Epithelial cell of proximal tubule (primary cell): Measurements from ENCODE around the gene MT1M. TPM values are rescaled to one million over a fixed set of nuclear protein-coding genes. Genes with fewer than 3 reads are reported as not detected.

ENCODE experiments used
- DNase-seq: peaks from one replicate; pipeline ENCODE4 v3.0.0-alpha.2; 2011; ENCODE audit warnings: low read depth
- H3K4me3 ChIP-seq: 2 replicates; pipeline ENCODE4 v1.5.1; 2011; ENCODE audit warnings: low read depth, mild to moderate bottlenecking, low read length
- total RNA-seq: library from RNA; depleted of rRNA; stranded (reverse); fragments of >200 nt; gene quantifications from 2 replicates; pipeline ENCODE4 v1.2.3, GENCODE V29; 2015
- TF ChIP-seq, protein P1 (sequence below): conservative IDR thresholded peaks from 2 replicates; pipeline ENCODE4 v1.5.1; 2012; ENCODE audit warnings: low read depth, mild to moderate bottlenecking, low read length

Gene MT1M
- total RNA-seq, 1 donor from 2014 or later: 124 TPM

GRCh38 chr16:56613706-56614105 lies 18.8 kb upstream of the MT1M start:
- peak overlapping the region; percentile 5 for H3K4me3 ChIP-seq
- TF ChIP-seq, protein P1, sequence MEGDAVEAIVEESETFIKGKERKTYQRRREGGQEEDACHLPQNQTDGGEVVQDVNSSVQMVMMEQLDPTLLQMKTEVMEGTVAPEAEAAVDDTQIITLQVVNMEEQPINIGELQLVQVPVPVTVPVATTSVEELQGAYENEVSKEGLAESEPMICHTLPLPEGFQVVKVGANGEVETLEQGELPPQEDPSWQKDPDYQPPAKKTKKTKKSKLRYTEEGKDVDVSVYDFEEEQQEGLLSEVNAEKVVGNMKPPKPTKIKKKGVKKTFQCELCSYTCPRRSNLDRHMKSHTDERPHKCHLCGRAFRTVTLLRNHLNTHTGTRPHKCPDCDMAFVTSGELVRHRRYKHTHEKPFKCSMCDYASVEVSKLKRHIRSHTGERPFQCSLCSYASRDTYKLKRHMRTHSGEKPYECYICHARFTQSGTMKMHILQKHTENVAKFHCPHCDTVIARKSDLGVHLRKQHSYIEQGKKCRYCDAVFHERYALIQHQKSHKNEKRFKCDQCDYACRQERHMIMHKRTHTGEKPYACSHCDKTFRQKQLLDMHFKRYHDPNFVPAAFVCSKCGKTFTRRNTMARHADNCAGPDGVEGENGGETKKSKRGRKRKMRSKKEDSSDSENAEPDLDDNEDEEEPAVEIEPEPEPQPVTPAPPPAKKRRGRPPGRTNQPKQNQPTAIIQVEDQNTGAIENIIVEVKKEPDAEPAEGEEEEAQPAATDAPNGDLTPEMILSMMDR: no peak
- no peak for DNase-seq

DNA sequence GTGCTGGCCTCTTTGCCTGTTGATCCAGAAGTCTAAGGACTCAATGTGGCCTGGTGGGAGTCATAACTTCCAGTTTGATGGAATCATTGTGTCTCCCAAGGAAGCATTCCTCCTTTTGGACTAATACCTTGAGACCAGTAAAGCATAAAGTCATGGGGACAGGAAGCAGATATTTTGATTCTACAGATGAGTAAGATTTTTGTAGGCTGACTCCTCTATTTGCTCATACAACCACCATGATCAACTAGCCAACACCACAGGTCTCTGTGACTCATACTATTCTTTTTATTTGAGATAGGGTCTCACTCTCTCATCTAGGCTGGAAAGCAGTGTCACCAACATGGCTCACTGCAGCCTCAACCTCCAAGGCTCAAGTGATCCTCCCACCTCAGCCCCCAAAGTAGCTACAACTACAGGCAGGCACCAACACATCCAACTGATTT lies 17.9 kb upstream of the MT1M start:
- DNase-seq: peak; percentile 93
- no peak overlapping the region for H3K4me3 ChIP-seq
- TF ChIP-seq, protein P1: no peak

DNA sequence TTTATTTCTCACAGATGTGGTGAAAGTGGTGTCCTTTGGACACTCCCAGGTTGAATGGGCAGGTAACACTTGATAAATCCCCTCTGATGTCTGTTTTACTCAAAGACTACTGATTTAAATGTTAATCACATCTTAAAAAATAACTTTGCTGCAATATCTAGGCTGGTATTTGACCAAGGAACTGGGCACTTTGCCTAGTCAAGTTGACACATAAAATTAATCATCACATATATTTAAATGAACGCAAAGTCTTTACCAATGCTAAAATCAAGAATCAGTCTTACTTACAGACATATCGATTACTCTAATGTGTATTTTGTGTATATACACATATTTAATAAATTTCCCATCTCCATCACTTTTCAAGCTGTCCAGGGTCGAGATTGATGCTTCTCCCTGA lies 17.1 kb upstream of the MT1M start:
- no peak overlapping the region for H3K4me3 ChIP-seq
- TF ChIP-seq, protein P1: no peak
- DNase-seq: no peak

GRCh38 chr16:56616608-56617211 lies 15.7 kb upstream of the MT1M start:
- DNase-seq: no peak
- peak overlapping the region; percentile 66 for H3K4me3 ChIP-seq
- TF ChIP-seq, protein P1: no peak

DNA sequence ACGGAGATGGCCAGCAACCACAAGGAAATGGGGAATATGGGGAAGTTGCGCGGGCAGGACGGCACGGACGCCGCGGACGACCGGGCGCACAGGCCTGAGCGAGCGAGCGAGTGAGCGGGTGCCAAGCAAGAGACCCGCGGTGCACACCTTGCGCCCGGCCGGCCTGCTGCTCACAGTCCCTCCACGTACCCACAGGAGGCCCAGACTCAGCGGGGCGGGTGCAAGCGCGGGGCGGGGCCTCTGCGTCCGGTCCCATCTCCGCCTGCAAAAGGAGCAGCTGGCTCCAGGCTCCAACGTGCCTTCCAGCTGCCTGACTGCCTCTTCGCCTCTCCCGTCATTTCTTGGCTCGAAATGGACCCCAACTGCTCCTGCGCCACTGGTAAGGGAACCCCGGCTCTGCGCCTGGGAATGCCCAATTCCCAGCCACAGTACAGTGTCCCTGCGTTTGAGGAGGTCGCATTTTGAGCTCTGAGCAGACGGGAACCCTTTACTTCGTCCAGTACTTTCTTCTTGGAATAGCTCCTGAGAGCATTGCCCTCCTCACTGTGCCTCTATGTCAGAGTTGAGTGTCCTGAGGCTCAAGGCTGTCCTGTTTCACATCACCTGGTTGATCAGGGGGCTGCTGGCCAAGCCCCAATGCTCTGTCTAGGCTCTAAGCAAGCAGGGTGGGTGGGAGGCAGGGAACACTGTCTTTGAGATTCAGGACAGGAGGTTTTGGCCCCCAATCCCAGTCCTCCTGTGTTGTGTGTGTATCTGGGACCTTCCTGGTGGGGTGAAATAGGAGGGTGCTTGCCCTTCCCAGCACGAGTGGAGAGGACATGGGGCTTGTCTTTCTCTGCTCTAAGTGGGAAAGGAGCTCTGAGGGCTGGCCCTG lies 15.0 kb upstream of the MT1M start:
- TF ChIP-seq, protein P1: no peak
- DNase-seq: no peak
- H3K4me3 ChIP-seq: peak overlapping the region; percentile 66

DNA sequence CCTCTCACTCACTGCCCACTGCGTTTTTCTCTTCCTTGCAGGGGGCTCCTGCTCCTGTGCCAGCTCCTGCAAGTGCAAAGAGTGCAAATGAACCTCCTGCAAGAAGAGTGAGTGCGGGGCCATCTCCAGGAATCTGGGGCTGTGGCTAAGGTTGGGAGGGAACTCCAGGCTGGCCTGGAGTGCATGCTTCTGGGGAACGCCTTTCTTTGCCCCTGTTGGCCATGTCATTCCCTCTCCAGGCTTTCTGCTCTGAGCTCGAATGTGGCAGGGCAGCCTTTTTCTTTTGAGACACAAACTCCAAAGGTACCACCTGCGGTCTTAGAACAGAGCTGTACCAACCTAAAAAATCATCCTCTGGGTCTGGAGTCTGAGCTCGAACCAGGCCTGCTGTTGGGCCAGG lies 14.3 kb upstream of the MT1M start:
- TF ChIP-seq, protein P1: no peak
- peak overlapping the region; percentile 66 for H3K4me3 ChIP-seq
- no peak for DNase-seq
